Activated CD4-positive, alpha-beta T cell treated with anti-CD3 and anti-CD28 coated beads for 24 hours (primary cell): ENCODE results near the gene RDH5.
A peak's percentile ranks its signal among the peaks of the same experiment; 100 is the strongest.

Experiments
- DNase-seq, 2 donors: peaks; one replicate each; pipeline ENCODE4 v3.0.0-alpha.2; 2020; ENCODE audit warnings: low read depth in 2 of 2

RDH5 gene, protein sequence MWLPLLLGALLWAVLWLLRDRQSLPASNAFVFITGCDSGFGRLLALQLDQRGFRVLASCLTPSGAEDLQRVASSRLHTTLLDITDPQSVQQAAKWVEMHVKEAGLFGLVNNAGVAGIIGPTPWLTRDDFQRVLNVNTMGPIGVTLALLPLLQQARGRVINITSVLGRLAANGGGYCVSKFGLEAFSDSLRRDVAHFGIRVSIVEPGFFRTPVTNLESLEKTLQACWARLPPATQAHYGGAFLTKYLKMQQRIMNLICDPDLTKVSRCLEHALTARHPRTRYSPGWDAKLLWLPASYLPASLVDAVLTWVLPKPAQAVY

DNA sequence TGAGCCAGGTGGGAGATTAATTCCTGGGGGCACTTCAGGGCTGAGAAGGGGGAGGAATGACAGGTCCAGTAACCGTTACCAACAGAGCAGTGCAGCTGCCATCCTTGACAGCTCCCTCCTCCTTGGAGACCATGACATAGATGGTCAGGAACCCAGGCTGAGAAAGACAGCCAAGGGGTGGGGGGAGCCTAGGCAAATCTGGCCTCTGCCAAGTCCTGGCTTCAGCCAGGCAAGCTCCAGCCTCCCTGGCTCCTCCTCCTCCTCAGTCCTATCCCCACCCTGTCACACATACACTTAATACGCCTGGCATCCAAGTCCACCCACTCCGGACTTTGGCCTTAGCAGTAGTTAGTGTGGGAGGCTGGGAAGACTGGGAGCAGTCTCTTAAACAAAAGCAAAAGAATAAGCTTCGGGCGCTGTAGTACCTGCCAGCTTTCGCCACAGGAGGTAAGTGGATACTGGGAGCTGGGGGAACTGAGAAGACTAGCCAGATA lies at the start of gene RDH5:
Gene RDH5, plus strand, starts transcription at position 323 of the 494 bp plus-strand sequence. CDS start 792 bp downstream, outside the sequence.
- DNase-seq = no peak

- no peak for DNase-seq
Observed at GRCh38 chr12:55671746-55672145, 48.4 kb upstream of the RDH5 start.

DNA sequence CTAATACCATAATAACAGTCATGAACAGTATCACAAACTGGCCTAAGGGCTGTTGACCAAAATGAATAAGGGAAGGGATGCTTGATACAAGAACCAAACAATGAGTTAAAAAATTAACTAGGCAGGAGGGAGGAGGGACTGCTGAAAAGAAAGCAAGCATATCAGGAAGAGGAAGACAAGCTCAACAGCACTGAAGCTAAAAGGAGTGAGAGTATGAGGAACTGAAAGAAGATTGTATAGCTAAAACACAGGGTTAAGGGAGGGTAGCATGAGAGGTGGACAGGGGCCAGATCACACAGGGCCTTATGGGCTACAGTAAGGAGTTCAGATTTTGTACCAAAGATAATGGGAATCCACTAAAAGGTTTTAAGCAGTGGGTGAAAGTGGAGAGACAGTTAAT lies 46.6 kb upstream of the RDH5 start:
- no peak for DNase-seq

- DNase-seq = no peak
Observed at GRCh38 chr12:55675666-55676065, 44.5 kb upstream of the RDH5 start.

DNA sequence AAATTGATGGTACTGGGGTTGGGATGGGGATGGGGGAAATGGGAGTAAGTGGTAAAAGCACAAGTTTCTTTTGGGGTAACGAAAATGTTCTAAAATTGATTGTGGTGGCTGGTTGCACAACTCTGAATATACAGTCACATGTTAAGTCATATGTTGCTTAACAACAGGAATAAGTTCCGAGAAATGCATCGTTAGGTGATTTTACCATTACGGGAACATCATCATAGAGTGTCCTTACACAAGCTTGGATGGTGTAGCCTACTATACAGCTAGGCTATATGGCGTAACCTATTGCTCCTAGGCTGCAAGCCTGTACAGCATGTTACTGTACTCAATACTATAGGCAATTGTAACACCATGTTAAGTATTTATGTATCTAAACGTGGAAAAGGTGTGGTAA lies 43.5 kb upstream of the RDH5 start:
- no peak for DNase-seq

DNA sequence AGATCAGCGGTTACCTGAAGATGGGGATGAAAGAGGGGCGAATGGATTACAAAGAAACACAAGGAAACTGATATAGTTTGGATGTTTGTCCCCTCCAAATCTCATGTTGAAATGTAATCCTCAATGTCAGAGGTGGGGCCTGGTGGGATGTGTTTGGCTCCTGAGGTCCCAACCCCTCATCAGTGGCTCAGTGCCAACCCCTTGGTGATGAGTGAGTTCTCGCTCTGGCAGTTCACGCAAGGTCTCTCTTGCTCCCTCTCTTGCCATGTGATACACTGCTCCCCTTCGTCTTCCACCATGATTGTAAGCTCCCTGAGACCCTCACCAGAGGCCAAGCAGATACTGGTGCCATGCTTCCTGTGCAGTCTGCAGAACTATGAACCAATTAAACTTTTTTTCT lies 40.5 kb upstream of the RDH5 start:
- no peak for DNase-seq

GRCh38 chr12:55681142-55682077 lies 38.8 kb upstream of the RDH5 start:
- DNase-seq = no peak

GRCh38 chr12:55682087-55682796 lies 38.0 kb upstream of the RDH5 start:
- DNase-seq = no peak

GRCh38 chr12:55683676-55684075 lies 36.5 kb upstream of the RDH5 start:
- DNase-seq = no peak

DNA sequence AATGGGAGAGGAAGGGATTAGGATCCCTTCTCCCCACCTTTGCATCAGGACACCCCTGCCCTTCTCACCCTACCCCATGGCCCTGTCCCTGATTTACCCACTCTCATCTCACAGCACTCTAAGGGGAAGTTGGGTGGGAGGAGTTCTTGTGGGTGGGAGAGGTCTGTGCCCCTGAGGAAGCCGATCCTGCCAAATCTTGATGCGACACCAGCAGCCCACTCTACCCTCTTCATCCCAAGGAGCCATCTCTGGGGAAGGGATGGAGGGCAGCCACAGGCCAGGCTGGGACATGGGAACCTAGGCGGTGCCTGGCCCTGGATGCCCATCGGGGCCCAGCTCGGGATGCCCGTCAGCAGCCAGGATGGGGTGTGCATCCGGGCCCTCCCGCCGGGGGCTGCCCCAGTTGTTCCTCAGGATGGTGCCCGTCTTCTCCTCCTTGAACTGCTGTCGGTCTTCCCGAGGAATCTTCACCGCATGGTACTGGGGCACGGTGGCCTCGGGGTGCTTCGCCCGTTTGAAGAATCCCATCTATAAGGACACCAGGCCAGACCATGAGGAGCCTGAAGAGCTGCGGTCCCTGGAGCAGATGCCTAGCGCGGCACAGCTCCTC lies 35.3 kb upstream of the RDH5 start:
- no peak for DNase-seq

- DNase-seq = no peak
Observed at GRCh38 chr12:55685671-55686070, 34.5 kb upstream of the RDH5 start.

GRCh38 chr12:55686366-55687010 lies 33.7 kb upstream of the RDH5 start:
- no peak for DNase-seq

DNA sequence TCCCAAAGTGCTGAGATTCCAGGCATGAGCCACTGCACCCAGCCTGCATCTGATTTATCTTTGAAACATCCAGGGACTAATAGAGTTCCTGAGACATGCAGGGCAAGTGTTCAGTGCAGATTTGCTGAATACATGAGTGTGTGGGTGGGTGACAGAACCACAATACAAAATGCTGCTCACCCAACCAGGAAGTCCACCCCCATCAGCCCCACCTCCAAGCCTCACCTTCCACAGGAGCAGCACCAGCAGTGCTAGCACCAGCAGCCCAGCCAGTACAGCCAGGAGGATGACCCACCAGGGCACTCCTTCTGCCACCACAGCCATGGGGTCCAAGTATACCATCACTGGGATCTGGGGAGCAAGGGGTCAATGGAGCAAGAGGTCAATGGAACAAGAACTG lies 32.4 kb upstream of the RDH5 start:
- peak in 1 of 2 donors; percentile 19 for DNase-seq

DNA sequence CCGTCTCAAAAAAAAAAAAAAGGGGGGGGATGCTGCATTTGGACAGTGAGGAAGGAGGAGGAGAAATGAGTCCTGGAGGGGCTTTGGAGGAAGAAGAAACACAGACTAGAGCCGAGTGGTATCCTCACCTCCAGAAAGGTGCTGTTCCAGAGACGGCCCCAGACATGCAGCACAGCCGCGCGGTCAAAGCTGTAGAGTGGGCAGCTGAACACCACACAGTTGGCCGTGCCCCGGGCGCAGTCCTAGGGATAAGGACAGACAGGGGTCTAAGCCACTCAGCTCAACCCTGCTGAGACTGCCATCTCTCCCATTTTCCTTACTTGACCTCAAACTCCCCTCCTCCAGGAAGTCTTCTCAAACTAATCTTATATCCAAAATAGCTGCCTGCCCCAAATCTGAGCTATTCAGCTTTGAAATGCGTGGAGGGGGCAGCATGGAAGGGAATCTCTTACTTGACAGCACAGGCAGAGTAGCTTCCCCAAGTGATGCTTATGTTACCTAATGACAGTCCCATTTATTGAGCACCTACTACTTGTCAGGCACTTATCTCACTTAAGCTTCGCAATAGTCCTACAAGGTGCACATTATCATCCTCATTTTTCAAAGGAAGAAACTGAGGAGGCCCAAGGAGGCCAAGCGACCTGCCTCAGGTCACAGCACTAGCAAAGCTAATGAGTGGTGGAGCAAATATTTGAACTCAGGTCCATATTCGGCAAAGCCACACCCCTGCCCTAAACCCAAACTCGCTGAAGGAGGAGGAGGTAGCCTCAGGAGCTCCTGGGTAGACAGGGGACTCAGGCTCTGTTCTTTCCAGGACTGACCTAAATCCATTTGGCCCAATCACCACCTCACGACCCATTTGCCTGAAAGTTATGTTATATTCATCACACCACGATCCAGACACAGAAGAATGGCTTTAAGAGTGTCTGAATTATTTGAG lies 31.2 kb upstream of the RDH5 start:
- no peak for DNase-seq

DNA sequence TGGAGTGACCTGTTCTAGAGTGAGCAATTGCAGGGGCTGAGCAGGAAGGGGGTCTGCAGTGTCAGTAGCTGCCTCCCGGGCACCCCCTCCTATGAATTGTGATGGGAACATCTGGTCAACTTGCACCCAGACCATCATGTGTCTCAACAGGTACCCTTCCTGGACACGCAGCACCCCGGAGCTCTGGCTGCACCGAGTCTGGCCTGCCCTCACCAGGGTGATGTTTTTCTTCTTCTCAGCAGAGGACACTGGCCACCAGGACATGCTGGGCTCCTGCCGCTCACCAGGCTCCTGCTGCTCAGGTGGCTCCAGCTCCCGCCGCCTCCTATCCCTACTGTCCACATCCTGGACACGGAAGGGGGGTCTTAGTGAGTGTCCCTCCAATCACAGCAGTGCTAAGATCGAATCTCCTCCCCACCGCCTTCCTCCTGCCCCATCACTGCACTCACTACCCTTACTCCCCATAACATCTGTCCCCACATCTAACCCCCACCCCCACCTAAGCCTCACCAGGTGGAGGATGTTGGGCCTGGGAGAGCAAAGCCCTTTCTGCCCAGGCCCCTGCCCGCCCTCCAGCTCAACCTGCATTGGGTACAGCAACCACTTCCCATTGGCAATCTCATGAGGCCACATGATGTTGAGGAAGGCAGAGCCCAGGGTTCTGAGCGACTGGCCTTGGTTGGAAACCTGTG lies 27.4 kb upstream of the RDH5 start:
- no peak for DNase-seq

DNA sequence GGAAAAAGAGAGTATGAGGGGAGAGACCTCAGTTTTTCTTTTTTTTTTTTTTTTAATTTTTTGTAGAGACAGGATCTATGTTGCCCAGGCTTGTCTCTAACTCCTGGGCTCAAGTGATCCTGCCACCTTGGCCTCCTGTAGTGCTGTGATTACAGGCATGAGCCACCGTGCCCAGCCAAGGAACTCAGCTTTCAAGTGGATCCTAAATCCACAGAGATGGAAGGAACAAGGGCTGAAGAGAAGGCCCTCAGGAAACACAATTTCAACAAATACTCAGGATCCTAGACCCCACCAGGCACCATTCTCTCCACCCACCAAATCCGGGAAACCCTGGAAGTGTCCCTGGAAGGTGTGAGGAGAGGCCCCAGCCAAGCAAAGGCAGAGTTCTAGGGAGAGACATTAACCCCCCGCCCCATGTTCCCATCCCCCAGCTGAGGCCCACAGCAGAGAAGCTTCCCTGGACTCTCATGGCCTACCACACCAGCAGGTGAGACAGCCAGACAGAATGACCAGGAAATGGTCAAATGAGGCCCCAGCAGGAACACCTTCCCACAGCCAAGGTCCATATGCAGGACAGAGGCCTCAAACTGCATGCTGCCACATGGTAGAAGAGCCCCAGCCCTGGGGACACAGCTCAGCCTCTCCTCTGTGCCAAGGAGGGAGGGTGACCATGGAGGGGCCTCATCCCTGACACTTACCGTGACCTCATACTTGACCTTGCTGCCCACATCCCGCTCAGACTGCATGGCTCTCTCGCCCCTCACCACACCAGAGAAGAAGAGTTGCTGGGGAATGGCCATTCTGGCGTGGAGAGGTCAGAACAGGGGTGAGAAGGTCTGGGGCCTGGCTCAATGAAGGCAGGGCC lies 26.6 kb upstream of the RDH5 start:
- DNase-seq = no peak

DNA sequence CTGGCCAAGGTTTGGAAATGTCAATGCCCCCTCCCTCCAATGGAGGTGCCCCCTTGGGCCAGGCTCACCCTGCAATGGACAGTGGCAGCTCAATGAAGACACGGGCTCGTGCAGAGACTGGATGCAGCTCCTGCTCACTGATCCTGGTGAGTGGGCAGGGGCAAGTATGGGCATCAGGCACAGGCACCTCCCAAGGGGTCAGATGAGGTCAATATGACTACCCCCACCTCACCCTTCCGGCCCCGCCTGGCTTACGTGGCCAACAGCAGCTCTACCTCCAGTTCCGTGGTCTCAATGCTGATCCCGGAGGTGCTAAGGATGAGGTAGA lies 26.0 kb upstream of the RDH5 start:
- no peak for DNase-seq

DNA sequence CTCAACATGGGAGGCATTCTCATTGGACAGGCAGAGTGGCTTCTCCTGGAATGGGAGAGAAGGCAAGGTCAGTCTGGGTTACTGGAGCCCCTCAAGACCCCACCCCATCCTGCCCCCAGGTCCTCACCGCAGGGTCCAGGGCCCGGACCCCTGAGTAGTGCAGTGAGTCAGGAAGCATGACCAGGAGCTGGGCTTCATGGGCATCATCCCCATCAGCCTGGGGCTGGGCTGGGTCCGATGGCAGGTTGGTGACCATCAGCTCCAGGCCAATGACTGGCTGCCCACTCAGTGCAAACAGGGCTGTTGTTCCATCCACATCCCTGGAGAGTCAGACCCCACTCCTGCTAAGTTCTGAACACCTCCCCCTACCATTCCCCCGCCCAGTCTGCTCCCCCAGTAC lies 25.5 kb upstream of the RDH5 start:
- DNase-seq = no peak

DNA sequence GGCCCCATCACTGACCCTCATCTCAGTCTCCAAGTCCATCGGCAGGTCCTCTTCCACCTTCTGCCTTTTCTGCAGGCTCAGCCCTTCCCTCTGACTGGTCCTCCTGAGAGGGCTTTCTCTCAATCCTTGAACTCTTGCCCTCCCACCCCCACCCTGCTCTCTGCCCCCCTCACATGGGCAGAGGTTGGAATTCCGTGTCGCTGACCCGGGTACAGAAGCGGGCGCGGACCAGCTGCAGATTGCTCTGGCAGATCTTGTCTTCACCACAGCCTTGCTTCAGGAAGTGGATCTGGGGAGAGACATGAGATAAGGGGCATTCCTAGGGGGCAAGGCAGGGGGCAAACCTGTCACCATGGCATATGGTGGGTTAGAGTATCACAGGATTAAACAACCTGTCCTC lies 24.8 kb upstream of the RDH5 start:
- DNase-seq = no peak
